Right lobe of liver (tissue), 6 donors: Measurements from ENCODE around the gene CCDC15. TPM values are rescaled to one million over a fixed set of nuclear protein-coding genes. Genes with fewer than 3 reads are reported as not detected.

Experiments used
- ATAC-seq, 4 donors: fragments of 200-7000 bp; cut with Tn5 transposase; one replicate each; pipeline ENCODE4 v1.9.1; 2020; ENCODE audit warnings: mild to moderate bottlenecking in 4 of 4, moderate library complexity in 4 of 4
- DNase-seq, 3 donors: peaks; one replicate each; pipeline ENCODE4 v3.0.0-alpha.2; 2020
- H3K27ac ChIP-seq, 3 donors: fragments of 200-600 bp; one replicate each; pipeline ENCODE4 v1.8.0; 2022
- H3K27me3 ChIP-seq, 2 donors: fragments of 200-600 bp; one replicate each; pipeline ENCODE4 v1.8.0; 2022
- H3K36me3 ChIP-seq, 4 donors: fragments of 200-600 bp; sonication (generic) in 1 of 4; one replicate each; pipeline versions ENCODE4 v1.5.1 to v1.8.0; 2017 to 2022; ENCODE audit warnings: control low read depth in 1 of 4
- H3K4me1 ChIP-seq, 4 donors: fragments of 200-600 bp; sonication (generic) in 1 of 4; one replicate each; pipeline versions ENCODE4 v1.5.1 to v1.8.0; 2017 to 2022; ENCODE audit warnings: control low read depth in 1 of 4
- H3K4me3 ChIP-seq, 3 donors: fragments of 200-600 bp; one replicate each; pipeline ENCODE4 v1.8.0; 2022
- H3K9me3 ChIP-seq, 4 donors: fragments of 200-600 bp; sonication (generic) in 1 of 4; one replicate each; pipeline versions ENCODE4 v1.5.1 to v1.8.0; 2017 to 2022; ENCODE audit warnings: control low read depth in 1 of 4
- POLR2A ChIP-seq: fragments of 450-650 bp; IDR thresholded peaks from one replicate; pipeline ENCODE4 v1.6.1; 2017; ENCODE audit warnings: antibody characterized with exemption, mild to moderate bottlenecking
- WGBS: methylation state at CpG from one replicate; pipeline ENCODE4 v1.1.6; 2018; ENCODE audit warnings: low coverage, low lambda C conversion rate; ENCODE audit not compliant: insufficient coverage; ENCODE audit errors: missing lambda C conversion rate; 5-methylcytosine and 5-hydroxymethylcytosine counted together
- intact Hi-C, 2 donors: fragments of 100-400 bp; cut with DNase I; formaldehyde crosslinking; loops; one replicate each; pipeline versions ENCODE4 v1.11.2 to v1.14.1; 2022
- total RNA-seq, 6 experiments: library from RNA; depleted of rRNA in 2 of 6; stranded (reverse); fragments of >200 nt in 2 of 6; fragmentation: NEBNext Ultra II Directional in 3 of 6; extraction: Animal tissue kit (Norgen Biotek cat#: 25700) in 3 of 6; gene quantifications; one replicate each; pipeline versions ENCODE4 v1.1.0 to v1.2.4, GENCODE V29; 2016 to 2023
- TF ChIP-seq, protein P1 (sequence below), 4 donors: fragments of 200-600 bp in 3 of 4; fragments of 450-650 bp in 1 of 4; IDR thresholded peaks; one replicate each; pipeline versions ENCODE4 v1.5.1 to v1.8.0; 2016 to 2022; ENCODE audit warnings: antibody characterized with exemption in 4 of 4, mild to moderate bottlenecking in 2 of 4
- donor health status: DM: no; HTN: yes; CAD: no.
- donor health status: DM: no; HTN: no; CAD: no.
- donor health status: DM: no; HTN: no; CAD: no.
- donor health status: DM: no; HTN: yes; CAD: no.
- donor health status: DM: no; HTN: yes; CAD: no.

The CCDC15 gene
- total RNA-seq, 6 experiments from 2014 or later, result 0.57 to 1.8 (median 0.70) TPM

DNA sequence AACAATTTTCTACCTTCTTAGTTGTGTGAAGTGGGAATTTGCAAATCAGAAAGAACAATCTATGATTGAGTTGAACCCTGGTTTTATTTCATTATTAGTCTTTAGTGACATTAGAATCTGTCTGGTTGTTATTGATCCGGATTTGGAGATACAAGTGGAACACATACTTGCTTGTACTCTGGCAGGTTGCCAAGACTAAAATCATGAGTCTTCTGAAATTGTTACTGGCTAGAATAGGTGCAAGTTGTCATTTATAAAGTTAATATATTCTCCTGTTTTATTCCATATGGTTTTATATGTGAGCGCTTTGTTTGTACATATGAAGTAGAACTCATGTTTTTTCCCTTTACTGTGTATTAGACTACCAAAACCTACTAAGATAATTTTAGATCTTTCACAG, 23.0 kb downstream of the CCDC15 start:
- no peak overlapping the region for H3K27ac ChIP-seq
- DNase-seq (no peak), ATAC-seq (no peak)
- no peaks in the 10 kb centered on the region for H3K27me3 ChIP-seq
- TF ChIP-seq, protein P1, sequence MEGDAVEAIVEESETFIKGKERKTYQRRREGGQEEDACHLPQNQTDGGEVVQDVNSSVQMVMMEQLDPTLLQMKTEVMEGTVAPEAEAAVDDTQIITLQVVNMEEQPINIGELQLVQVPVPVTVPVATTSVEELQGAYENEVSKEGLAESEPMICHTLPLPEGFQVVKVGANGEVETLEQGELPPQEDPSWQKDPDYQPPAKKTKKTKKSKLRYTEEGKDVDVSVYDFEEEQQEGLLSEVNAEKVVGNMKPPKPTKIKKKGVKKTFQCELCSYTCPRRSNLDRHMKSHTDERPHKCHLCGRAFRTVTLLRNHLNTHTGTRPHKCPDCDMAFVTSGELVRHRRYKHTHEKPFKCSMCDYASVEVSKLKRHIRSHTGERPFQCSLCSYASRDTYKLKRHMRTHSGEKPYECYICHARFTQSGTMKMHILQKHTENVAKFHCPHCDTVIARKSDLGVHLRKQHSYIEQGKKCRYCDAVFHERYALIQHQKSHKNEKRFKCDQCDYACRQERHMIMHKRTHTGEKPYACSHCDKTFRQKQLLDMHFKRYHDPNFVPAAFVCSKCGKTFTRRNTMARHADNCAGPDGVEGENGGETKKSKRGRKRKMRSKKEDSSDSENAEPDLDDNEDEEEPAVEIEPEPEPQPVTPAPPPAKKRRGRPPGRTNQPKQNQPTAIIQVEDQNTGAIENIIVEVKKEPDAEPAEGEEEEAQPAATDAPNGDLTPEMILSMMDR (IDR thresholded peaks at IDR 0.05), result no peak
- TF ChIP-seq POLR2A, result no peak
- no peaks in the 10 kb centered on the region for H3K4me1 ChIP-seq
- no peaks in the 10 kb centered on the region for H3K36me3 ChIP-seq
- intact Hi-C loops, result no loop called here
- no peak overlapping the region for H3K4me3 ChIP-seq
- no peaks in the 10 kb centered on the region for H3K9me3 ChIP-seq
- WGBS, result 65% methylated on average over 2 of the region's 2 CpGs

DNA sequence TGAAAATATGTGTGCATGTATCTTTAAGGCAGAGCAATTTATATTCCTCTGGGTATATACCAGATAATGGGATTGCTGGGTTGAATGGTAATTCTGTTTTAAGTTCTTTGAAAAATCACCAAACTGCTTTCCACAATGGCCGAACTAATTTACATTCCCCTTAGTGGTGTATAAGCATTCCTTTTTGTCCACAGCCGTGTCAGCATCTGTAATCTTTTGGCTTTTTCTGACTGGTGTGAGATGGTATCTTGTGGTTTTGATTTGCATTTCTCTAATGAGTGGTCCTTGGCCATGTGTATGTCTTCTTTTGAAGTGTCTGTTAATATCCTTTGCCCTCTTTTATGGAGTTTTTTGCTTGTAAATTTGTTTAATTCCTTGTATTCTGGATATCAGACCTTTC, 24.3 kb downstream of the CCDC15 start:
- ATAC-seq (no peak), DNase-seq (no peak)
- H3K27ac ChIP-seq, result no peak overlapping the region
- intact Hi-C loops, result no loop called here
- H3K36me3 ChIP-seq, result no peaks in the 10 kb centered on the region
- H3K9me3 ChIP-seq, result no peaks in the 10 kb centered on the region
- no peak for TF ChIP-seq POLR2A
- TF ChIP-seq, protein P1 (IDR thresholded peaks at IDR 0.05), result no peak
- H3K4me3 ChIP-seq, result no peak overlapping the region
- H3K27me3 ChIP-seq, result no peaks in the 10 kb centered on the region
- 88% methylated on average over 1 of the region's 2 CpGs for WGBS
- H3K4me1 ChIP-seq, result no peaks in the 10 kb centered on the region

DNA sequence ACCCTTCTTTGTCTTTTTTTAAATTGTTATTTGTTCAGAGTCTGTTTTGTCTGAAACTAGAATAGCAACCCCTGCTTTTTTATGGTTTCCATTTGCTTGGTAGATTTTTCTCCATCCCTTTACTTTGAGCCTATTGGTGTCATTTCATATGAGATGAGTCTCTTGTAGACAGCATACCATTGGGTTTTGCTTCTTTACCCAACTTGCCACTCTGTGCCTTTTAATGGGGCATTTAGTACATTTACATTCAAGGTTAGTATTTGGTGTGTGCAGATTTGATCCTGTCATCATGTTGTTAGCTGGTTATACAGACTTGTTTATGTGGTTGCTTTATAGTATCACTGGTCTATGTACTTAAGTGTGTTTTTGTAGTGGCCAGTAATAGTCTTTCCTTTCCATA, 28.0 kb downstream of the CCDC15 start:
- intact Hi-C loops, result no loop called here
- Histone ChIP-seq H3K4me1 (no peaks in the 10 kb centered on the region), H3K27me3 (no peaks in the 10 kb centered on the region), H3K9me3 (no peaks in the 10 kb centered on the region), H3K4me3 (no peak overlapping the region), H3K27ac (no peak overlapping the region), H3K36me3 (no peaks in the 10 kb centered on the region)
- TF ChIP-seq, protein P1 (IDR thresholded peaks at IDR 0.05), result no peak
- TF ChIP-seq POLR2A, result no peak
- DNase-seq (no peak), ATAC-seq (no peak)

DNA sequence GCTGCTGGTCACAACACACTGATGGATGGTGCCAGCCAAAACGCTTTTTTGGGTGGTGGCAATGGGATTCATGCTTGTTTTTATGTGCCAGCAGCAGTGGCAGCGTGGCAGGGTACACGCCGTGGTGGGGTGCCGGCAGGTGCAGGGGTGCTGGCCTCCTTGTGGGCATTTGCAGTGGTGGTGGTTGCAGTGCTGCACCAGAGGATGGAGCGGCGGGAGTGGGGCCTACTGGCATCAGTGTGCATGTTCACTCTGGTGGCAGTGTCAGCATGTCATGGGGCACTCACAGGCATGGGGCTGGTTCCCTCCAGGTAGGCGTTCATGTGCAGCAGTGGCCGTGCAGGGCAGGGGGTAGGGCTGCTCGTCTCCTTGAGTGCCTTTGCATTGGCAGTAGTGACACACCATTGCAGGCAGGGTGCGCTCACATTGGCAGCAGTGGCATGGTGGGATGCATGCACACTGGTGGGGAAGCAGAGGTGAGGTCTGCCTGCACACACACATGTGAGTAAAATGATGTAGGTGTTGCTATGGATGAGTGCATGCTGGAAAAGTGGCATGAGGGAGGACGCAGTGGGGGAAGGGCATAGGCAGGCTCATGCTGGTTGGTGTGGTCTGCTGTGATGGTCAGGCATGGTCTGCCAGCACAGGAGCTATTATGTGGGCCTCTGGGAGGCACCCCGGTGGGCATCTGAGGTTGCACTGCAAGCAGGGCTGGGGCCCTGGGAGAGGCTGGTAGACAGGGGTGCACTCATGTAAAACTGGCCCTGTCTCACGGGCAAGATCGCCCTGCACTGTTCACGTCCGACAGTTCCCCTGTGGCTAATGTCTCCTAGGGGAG, 29.9 kb downstream of the CCDC15 start:
- Histone ChIP-seq H3K27me3 (no peaks in the 10 kb centered on the region), H3K9me3 (no peaks in the 10 kb centered on the region), H3K4me1 (no peaks in the 10 kb centered on the region), H3K4me3 (no peak overlapping the region), H3K36me3 (no peaks in the 10 kb centered on the region), H3K27ac (no peak overlapping the region)
- ATAC-seq, result no peak
- TF ChIP-seq, protein P1 (IDR thresholded peaks at IDR 0.05), result no peak
- TF ChIP-seq POLR2A, result no peak
- intact Hi-C loops, result no loop called here
- 100% methylated on average over 1 of the region's 17 CpGs for WGBS
- no peak for DNase-seq
